ENCODE results near the gene RBM20. TPM values are rescaled to one million over a fixed set of nuclear protein-coding genes. Genes with fewer than 3 reads are reported as not detected.

Gene RBM20
- total RNA-seq, 4 donors from 2014 or later: 7.4 to 18.4 (median 10.2) TPM

GRCh38 chr10:110786172-110786571 is 142.0 kb downstream of the RBM20 start:
- ATAC-seq (no peak), DNase-seq (no peak)
- in situ Hi-C loops (cut with MboI; ENCODE audit: low sequenced_read_pairs in 4 of 4) (loop anchor here in 2 of 4 donors (25.0 kb wide), 1 partner anchor 174 kb away; no protein-coding TSS in a partner anchor), intact Hi-C loops (cut with DNase I; ENCODE audit: low total_unique reads) (no loop called here)
- TF ChIP-seq POLR2A (IDR thresholded peaks at IDR 0.05): no peak
- TF ChIP-seq, protein P1, sequence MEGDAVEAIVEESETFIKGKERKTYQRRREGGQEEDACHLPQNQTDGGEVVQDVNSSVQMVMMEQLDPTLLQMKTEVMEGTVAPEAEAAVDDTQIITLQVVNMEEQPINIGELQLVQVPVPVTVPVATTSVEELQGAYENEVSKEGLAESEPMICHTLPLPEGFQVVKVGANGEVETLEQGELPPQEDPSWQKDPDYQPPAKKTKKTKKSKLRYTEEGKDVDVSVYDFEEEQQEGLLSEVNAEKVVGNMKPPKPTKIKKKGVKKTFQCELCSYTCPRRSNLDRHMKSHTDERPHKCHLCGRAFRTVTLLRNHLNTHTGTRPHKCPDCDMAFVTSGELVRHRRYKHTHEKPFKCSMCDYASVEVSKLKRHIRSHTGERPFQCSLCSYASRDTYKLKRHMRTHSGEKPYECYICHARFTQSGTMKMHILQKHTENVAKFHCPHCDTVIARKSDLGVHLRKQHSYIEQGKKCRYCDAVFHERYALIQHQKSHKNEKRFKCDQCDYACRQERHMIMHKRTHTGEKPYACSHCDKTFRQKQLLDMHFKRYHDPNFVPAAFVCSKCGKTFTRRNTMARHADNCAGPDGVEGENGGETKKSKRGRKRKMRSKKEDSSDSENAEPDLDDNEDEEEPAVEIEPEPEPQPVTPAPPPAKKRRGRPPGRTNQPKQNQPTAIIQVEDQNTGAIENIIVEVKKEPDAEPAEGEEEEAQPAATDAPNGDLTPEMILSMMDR (IDR thresholded peaks at IDR 0.05 in 4 of 5, conservative IDR thresholded peaks at IDR 0.05 in 1 of 5): no peak
- Histone ChIP-seq H3K4me1 (peaks cover 24 to 25% of the 10 kb centered on the region in 2 donors), H3K36me3 (no peaks in the 10 kb centered on the region), H3K27ac (peak overlapping the region in 1 of 4 donors; percentile 11), H3K4me3 (no peak overlapping the region), H3K27me3 (no peaks in the 10 kb centered on the region), H3K9me3 (no peaks in the 10 kb centered on the region)

- Histone ChIP-seq H3K27me3 (no peaks in the 10 kb centered on the region), H3K36me3 (no peaks in the 10 kb centered on the region), H3K9me3 (no peaks in the 10 kb centered on the region), H3K27ac (no peak overlapping the region), H3K4me3 (no peak overlapping the region), H3K4me1 (peaks cover 20 to 25% of the 10 kb centered on the region in 2 donors)
- DNase-seq: no peak
- in situ Hi-C loops (cut with MboI; ENCODE audit: low sequenced_read_pairs in 4 of 4) (loop anchor here in 2 of 4 donors (25.0 kb wide), 1 partner anchor 177 kb away; no protein-coding TSS in a partner anchor), intact Hi-C loops (cut with DNase I; ENCODE audit: low total_unique reads) (no loop called here)
- no peak for ATAC-seq
- no peak for TF ChIP-seq POLR2A (IDR thresholded peaks at IDR 0.05)
- TF ChIP-seq, protein P1 (IDR thresholded peaks at IDR 0.05 in 4 of 5, conservative IDR thresholded peaks at IDR 0.05 in 1 of 5): no peak
Measured at GRCh38 chr10:110788620-110789385, 144.7 kb downstream of the RBM20 start.

DNA sequence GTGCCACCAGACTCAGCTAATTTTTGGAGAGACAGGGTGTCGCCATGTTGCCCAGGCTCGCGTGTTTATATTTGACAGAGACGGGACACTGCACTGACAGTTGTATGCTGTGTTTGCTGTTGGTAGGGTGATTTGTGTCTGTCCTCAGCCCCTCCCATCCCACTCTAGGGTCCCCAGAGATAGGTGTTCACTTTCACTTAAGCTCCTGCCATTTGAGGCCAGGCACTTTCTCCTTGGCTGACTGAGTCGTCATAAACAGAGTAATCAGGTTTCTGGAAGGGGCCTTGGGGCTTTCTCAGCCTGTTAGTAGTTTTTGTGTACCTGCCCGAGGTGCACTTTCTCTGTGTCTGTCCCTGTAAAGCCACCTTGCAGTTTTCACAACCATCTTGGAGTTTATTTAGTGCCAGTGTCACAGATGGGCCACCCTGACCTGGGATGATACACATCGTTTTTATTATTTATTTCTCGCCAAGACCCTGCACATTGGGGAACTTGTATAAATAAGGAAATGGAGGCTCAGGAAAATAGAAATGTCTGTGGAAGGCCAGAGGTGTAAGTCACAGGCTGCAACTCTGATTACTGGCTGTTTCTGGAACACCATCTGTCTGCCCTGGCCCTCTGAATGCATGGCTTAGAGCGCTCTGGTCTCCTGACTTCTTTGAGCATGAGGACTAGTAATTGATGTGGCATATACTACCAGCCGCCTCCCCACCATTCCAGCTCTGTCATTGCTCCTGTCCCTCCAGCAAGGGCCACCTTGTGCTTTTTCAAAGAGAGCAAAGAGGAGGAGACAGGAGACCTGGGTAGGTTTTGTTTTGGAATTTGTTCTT is 145.7 kb downstream of the RBM20 start:
- in situ Hi-C loops (cut with MboI; ENCODE audit: low sequenced_read_pairs in 4 of 4): loop anchor here in 2 of 4 donors (25.0 kb wide), 1 partner anchor 178 kb away; no protein-coding TSS in a partner anchor
- TF ChIP-seq POLR2A (IDR thresholded peaks at IDR 0.05): no peak
- TF ChIP-seq, protein P1 (IDR thresholded peaks at IDR 0.05 in 4 of 5, conservative IDR thresholded peaks at IDR 0.05 in 1 of 5): no peak
- H3K4me1 ChIP-seq: peaks cover 15 to 24% of the 10 kb centered on the region in 2 donors
- intact Hi-C loops (cut with DNase I; ENCODE audit: low total_unique reads): no loop called here
- no peaks in the 10 kb centered on the region for H3K9me3 ChIP-seq
- H3K27ac ChIP-seq: no peak overlapping the region
- no peak overlapping the region for H3K4me3 ChIP-seq
- ATAC-seq (no peak), DNase-seq (no peak)
- no peaks in the 10 kb centered on the region for H3K36me3 ChIP-seq
- no peaks in the 10 kb centered on the region for H3K27me3 ChIP-seq

- no peak for DNase-seq
- Histone ChIP-seq H3K27ac (no peak overlapping the region), H3K9me3 (no peaks in the 10 kb centered on the region), H3K27me3 (no peaks in the 10 kb centered on the region), H3K4me1 (peaks cover 11 to 24% of the 10 kb centered on the region in 2 donors), H3K4me3 (no peak overlapping the region), H3K36me3 (no peaks in the 10 kb centered on the region)
- no peak for ATAC-seq
- in situ Hi-C loops (cut with MboI; ENCODE audit: low sequenced_read_pairs in 4 of 4) (loop anchor here in 2 of 4 donors (25.0 kb wide), 1 partner anchor 179 kb away; no protein-coding TSS in a partner anchor), intact Hi-C loops (cut with DNase I; ENCODE audit: low total_unique reads) (no loop called here)
- TF ChIP-seq POLR2A (IDR thresholded peaks at IDR 0.05): no peak
- TF ChIP-seq, protein P1 (IDR thresholded peaks at IDR 0.05 in 4 of 5, conservative IDR thresholded peaks at IDR 0.05 in 1 of 5): no peak
Measured at GRCh38 chr10:110790913-110791506, 146.9 kb downstream of the RBM20 start.
